Astrocyte (in vitro differentiated cells and primary cell): ENCODE data around the gene NOL11. TPM values are rescaled to one million over a fixed set of nuclear protein-coding genes. Genes with fewer than 3 reads are reported as not detected.
"Not testable (repeated sequence)": the region's sequence is repeated elsewhere in the genome, so short reads cannot be mapped to it uniquely, and the experiment has no call there.

ENCODE experiments used
- DNase-seq: peaks from one replicate; pipeline ENCODE4 v3.0.0-alpha.2; 2010; ENCODE audit warnings: low read depth
- FAIRE-seq: peaks from 2 replicates; lab custom pipeline; 2011; peaks lifted over from hg19 to GRCh38; lab: Jason Lieb, UNC
- H2AFZ ChIP-seq: 2 replicates; pipeline ENCODE4 v1.6.0; 2012; ENCODE audit warnings: low read depth, low read length, inconsistent platforms
- H3K27ac ChIP-seq: 2 replicates; pipeline ENCODE4 v1.5.1; 2011; ENCODE audit warnings: low read depth, low read length, inconsistent platforms
- H3K27me3 ChIP-seq: 2 replicates; pipeline ENCODE4 v1.6.0; 2011; ENCODE audit warnings: low read length, inconsistent platforms; ENCODE audit not compliant: insufficient read depth
- H3K36me3 ChIP-seq: 2 replicates; pipeline ENCODE4 v1.5.1; 2011; ENCODE audit warnings: low read length, inconsistent platforms; ENCODE audit not compliant: insufficient read depth
- H3K4me1 ChIP-seq: 2 replicates; pipeline ENCODE4 v1.5.1; 2011; ENCODE audit warnings: low read length, inconsistent platforms; ENCODE audit not compliant: insufficient read depth
- H3K4me2 ChIP-seq: 2 replicates; pipeline ENCODE4 v1.6.0; 2012; ENCODE audit warnings: low read length, inconsistent platforms
- H3K4me3 ChIP-seq: 2 replicates; pipeline ENCODE4 v1.5.1; 2011; ENCODE audit warnings: low read depth, mild to moderate bottlenecking, low read length, inconsistent platforms; ENCODE audit not compliant: insufficient read depth
- H3K79me2 ChIP-seq: 2 replicates; pipeline ENCODE4 v1.6.0; 2012; ENCODE audit warnings: mild to moderate bottlenecking, low read length, inconsistent platforms; ENCODE audit not compliant: insufficient read depth
- H3K9ac ChIP-seq: 2 replicates; pipeline ENCODE4 v1.6.0; 2012; ENCODE audit warnings: mild to moderate bottlenecking, low read length, inconsistent platforms
- H3K9me3 ChIP-seq: 2 replicates; pipeline ENCODE4 v1.5.1; 2012; ENCODE audit warnings: low read depth, mild to moderate bottlenecking, low read length, inconsistent platforms; ENCODE audit not compliant: insufficient read depth
- H4K20me1 ChIP-seq: 2 replicates; pipeline ENCODE4 v1.6.0; 2012; ENCODE audit warnings: low read length, inconsistent platforms; ENCODE audit not compliant: insufficient read depth
- H3K27ac Mint-ChIP-seq: one replicate; pipeline ENCODE4 v1.8.0; 2021; ENCODE audit warnings: mild to moderate bottlenecking, mixed read lengths; ENCODE audit not compliant: unreplicated experiment
- H3K27me3 Mint-ChIP-seq: one replicate; pipeline ENCODE4 v1.8.0; 2021; ENCODE audit warnings: low read depth, mixed read lengths; ENCODE audit not compliant: unreplicated experiment
- H3K36me3 Mint-ChIP-seq: one replicate; pipeline ENCODE4 v1.8.0; 2021; ENCODE audit warnings: low read depth, mixed read lengths; ENCODE audit not compliant: unreplicated experiment
- H3K4me1 Mint-ChIP-seq: one replicate; pipeline ENCODE4 v1.8.0; 2021; ENCODE audit warnings: low read depth, mixed read lengths; ENCODE audit not compliant: unreplicated experiment
- H3K4me3 Mint-ChIP-seq: one replicate; pipeline ENCODE4 v1.8.0; 2021; ENCODE audit warnings: mild to moderate bottlenecking, moderate library complexity, mixed read lengths; ENCODE audit not compliant: unreplicated experiment
- H3K9me3 Mint-ChIP-seq: one replicate; pipeline ENCODE4 v1.8.0; 2021; ENCODE audit warnings: mild to moderate bottlenecking, mixed read lengths; ENCODE audit not compliant: unreplicated experiment
- CTCF ChIP-seq: IDR thresholded peaks from 2 replicates; pipeline ENCODE4 v1.5.1; 2011; ENCODE audit warnings: low read depth, mild to moderate bottlenecking, inconsistent platforms, low read length, moderate library complexity; ENCODE audit not compliant: insufficient read depth
- EZH2 ChIP-seq: IDR thresholded peaks from 2 replicates; pipeline ENCODE4 v1.6.1; 2012; ENCODE audit warnings: mild to moderate bottlenecking, low read length, inconsistent platforms; ENCODE audit not compliant: insufficient read depth
- total RNA-seq: library from RNA; stranded (reverse); gene quantifications from 2 replicates; pipeline ENCODE4 v1.2.1, GENCODE V29; 2021

NOL11 gene
- total RNA-seq, 1 donor from 2014 or later = 30.3 TPM

DNA sequence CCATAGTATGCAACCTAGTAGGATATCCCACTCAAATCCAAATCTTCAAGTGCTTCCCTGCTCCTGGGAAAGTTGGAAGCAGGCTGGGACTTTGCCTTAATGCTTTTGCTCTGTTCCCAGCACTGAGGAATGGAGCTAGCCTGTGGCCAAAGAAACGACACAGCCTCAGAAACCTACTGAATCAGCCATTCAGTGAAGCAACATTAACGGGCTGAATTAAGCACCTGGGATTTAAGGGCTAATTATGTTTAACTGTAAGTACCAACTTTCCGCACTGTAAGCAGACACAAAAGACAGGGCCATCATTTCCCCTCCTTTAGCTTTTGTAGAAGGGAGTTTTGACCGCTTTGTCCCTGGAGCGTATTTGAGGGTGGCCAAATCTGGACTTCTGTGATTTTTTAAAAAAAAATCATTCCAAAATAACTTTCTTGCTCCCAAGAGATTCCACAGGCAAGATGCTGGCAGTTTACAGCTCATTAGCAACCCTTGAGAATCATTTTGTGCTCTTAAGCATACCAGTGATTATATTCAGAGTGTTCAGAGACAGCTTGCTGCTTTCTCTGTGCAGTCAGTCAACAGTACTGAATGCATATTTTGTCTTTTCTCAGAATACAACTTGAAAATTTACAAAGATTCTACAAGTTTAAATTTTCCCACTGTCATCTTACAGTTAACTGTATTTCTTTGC lies 17.6 kb upstream of the NOL11 start:
- H2AFZ ChIP-seq = no peak overlapping the region
- H3K27ac Mint-ChIP-seq = no peak overlapping the region

DNA sequence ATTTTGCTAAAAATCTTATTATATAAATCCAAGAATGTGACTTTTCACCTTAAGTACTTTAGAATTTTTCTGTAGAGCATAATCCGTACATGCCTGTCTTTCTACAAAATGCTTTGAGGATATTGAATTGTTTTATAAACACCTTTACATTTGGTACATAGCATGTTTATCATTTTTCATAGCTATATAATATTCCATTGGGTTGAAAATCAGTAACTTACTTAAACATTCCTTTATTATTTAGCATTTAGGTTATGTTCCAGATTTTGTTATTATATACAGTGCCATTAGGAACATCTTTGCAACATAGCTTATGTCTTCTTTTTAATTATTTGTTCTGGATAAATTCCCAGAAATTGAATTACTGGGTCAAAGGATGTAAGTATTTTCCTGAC lies 17.0 kb upstream of the NOL11 start:
- H3K79me2 ChIP-seq = no peaks in the 10 kb centered on the region
- DNase-seq (no peak), FAIRE-seq (no peak)
- no peak overlapping the region for H3K4me3 ChIP-seq
- H3K36me3 ChIP-seq = no peaks in the 10 kb centered on the region
- Mint-ChIP-seq H3K9me3 (no peaks in the 10 kb centered on the region), H3K4me1 (no peaks in the 10 kb centered on the region), H3K4me3 (no peak overlapping the region), H3K27me3 (no peaks in the 10 kb centered on the region), H3K36me3 (no peaks in the 10 kb centered on the region), H3K27ac (no peak overlapping the region)
- H3K27ac ChIP-seq = no peak overlapping the region
- H3K4me2 ChIP-seq = no peak overlapping the region
- no peaks in the 10 kb centered on the region for H3K27me3 ChIP-seq
- no peaks in the 10 kb centered on the region for H3K9me3 ChIP-seq
- no peaks in the 10 kb centered on the region for H4K20me1 ChIP-seq
- TF ChIP-seq CTCF (no peak), EZH2 (no peak)
- H2AFZ ChIP-seq = no peak overlapping the region
- H3K9ac ChIP-seq = no peak overlapping the region
- no peaks in the 10 kb centered on the region for H3K4me1 ChIP-seq

More for the DNA sequence above, 17.6 kb upstream of the NOL11 start:
- no peak overlapping the region for H3K4me3 ChIP-seq
- no peak for FAIRE-seq
- no peaks in the 10 kb centered on the region for H3K79me2 ChIP-seq
- H3K27ac ChIP-seq = no peak overlapping the region
- H3K36me3 Mint-ChIP-seq = no peaks in the 10 kb centered on the region
- no peak overlapping the region for H3K9ac ChIP-seq
- DNase-seq = no peak
- H3K36me3 ChIP-seq = no peaks in the 10 kb centered on the region
- H3K9me3 ChIP-seq = no peaks in the 10 kb centered on the region
- H3K4me1 Mint-ChIP-seq = no peaks in the 10 kb centered on the region
- no peaks in the 10 kb centered on the region for H4K20me1 ChIP-seq
- no peaks in the 10 kb centered on the region for H3K27me3 Mint-ChIP-seq
- no peaks in the 10 kb centered on the region for H3K9me3 Mint-ChIP-seq
- no peak overlapping the region for H3K4me3 Mint-ChIP-seq
- H3K4me2 ChIP-seq = no peak overlapping the region
- TF ChIP-seq CTCF (no peak), EZH2 (no peak)
- no peaks in the 10 kb centered on the region for H3K4me1 ChIP-seq
- H3K27me3 ChIP-seq = no peaks in the 10 kb centered on the region

DNA sequence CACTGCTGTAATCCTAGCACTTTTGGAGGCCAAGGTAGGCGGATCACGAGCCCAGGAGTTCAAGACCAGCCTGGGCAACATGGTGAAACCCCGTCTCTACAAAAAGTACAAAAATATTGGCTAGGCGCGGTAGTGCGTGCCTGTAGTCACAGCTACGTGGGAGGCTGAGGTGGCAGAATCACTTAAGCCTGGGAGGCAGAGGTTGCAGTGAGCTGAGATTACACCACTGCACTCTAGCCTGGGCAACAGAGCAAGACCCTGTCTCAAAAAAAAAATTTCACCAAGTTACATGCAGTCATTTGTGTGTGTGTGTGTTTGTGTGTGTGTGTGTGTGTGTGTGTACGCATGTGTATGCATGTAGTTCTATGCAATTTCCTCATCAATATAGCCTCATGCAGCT lies 14.9 kb upstream of the NOL11 start:
- not testable (repeated sequence) for H3K4me1 ChIP-seq, H3K9me3 ChIP-seq, H3K4me1 Mint-ChIP-seq, H3K4me3 Mint-ChIP-seq, FAIRE-seq, H3K4me3 ChIP-seq, H3K27ac Mint-ChIP-seq, H3K27me3 Mint-ChIP-seq, H3K4me2 ChIP-seq, H4K20me1 ChIP-seq, H3K79me2 ChIP-seq, H3K36me3 ChIP-seq, H3K36me3 Mint-ChIP-seq, H3K9ac ChIP-seq, DNase-seq, H2AFZ ChIP-seq, H3K27me3 ChIP-seq, H3K27ac ChIP-seq, H3K9me3 Mint-ChIP-seq
